NOMO-1 treated with DMSO at 0.1 percent for 48 hours (cell line): Measurements from ENCODE around the gene ANAPC13.

Experiments used
- DNase-seq: peaks from one replicate; lab custom pipeline; 2025; ENCODE audit not compliant: unreplicated experiment; lab: John Stamatoyannopoulos, UW

The ANAPC13 gene, protein sequence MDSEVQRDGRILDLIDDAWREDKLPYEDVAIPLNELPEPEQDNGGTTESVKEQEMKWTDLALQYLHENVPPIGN

GRCh38 chr3:134485718-134486576, at the start of gene ANAPC13, which contains the start of gene CEP63:
Gene ANAPC13, minus strand, starts transcription at chr3:134485985. Its CDS starts 3,081 bp downstream, at chr3:134482904.
Gene CEP63, plus strand, starts transcription at chr3:134486057. Its CDS starts 9,264 bp downstream, at chr3:134495321.
- peak; percentile 99 for DNase-seq

GRCh38 chr3:134535186-134535970, 49.6 kb upstream of the ANAPC13 start:
- DNase-seq, result peak; percentile 85

- DNase-seq, result no peak
Observed at GRCh38 chr3:134533493-134533892, 47.7 kb upstream of the ANAPC13 start.

GRCh38 chr3:134527538-134528186, 41.9 kb upstream of the ANAPC13 start:
- DNase-seq, result no peak

DNA sequence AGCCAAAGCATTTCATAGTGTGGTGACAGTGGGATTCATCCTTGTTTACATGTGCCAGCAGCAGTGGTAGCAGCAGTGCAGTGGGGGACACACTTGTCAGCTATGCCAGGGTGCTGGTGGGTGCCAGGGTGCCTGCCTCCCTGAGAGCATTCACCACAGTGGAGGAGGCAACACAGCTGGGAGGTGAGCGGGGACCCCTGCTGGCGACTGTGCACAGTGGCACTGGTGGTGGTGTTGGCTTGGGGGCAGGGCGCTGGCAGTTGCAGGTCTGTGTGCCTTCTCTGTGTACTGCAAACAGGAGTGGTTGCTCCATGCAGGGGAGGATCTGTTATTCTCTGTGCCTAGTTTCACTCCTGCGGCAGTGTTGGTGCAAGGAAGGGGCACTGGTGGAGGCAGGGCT, 41.3 kb upstream of the ANAPC13 start:
- peak; percentile 2 for DNase-seq

DNA sequence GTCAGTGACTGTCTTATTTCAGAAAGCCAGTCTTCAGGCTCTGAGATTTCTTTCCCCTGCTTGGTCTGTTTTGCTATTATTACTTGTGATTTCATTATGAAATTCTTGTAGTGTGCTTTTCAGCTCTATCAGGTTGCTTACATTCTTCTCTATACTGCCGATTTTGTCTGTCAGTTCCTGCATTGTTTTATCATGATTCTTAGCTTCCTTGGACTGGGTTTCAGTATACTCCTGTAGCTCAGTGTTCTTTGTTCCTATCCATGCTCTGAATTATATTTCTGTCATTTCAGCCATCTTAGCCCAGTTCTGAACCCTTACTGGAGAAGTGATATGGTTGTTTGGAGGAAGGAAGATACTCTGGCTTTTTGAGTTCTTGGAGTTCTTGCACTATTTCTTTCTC, 40.5 kb upstream of the ANAPC13 start:
- no peak for DNase-seq

GRCh38 chr3:134525293-134525692, 39.5 kb upstream of the ANAPC13 start:
- no peak for DNase-seq

DNA sequence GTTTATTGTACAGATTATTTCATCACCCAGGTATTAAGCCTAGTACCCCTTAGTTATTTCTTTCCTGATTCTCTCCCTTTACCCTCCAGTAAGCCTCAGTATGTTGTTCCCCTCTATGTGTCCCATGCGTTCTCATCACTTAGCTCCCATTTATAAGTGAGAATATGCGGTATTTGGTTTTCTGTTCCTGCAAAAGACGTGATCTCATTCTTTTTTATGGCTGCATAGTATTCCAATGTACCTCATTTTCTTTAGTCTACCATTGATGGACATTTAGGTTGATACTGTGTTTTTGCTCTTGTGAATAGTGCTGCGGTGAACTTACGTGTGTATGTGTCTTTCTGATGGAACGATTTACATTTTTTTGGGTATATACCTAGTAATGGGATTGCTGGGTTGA, 36.8 kb upstream of the ANAPC13 start:
- DNase-seq, result no peak

GRCh38 chr3:134517791-134518190, 32.0 kb upstream of the ANAPC13 start:
- DNase-seq, result peak; percentile 22

- DNase-seq, result no peak
Observed at GRCh38 chr3:134516905-134517304, 31.1 kb upstream of the ANAPC13 start.

DNA sequence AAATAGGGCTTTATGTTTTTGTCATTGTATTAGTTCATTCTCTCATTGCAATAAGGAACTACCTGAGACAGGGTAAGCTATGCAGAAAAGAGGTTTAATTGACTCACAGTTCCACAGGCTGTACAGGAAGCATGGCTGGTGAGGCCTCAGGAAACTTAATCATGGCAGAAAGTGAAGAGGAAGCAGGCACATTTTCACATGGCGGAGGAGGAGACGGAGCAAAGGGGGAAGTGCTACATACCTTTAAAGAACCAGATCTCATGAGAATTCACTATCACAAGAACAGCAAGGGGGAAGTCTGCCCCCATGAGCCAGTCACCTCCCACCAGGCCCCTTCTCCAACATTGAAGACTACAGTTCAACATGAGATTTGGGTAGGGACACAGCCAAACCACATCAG, 25.7 kb upstream of the ANAPC13 start:
- DNase-seq, result no peak

DNA sequence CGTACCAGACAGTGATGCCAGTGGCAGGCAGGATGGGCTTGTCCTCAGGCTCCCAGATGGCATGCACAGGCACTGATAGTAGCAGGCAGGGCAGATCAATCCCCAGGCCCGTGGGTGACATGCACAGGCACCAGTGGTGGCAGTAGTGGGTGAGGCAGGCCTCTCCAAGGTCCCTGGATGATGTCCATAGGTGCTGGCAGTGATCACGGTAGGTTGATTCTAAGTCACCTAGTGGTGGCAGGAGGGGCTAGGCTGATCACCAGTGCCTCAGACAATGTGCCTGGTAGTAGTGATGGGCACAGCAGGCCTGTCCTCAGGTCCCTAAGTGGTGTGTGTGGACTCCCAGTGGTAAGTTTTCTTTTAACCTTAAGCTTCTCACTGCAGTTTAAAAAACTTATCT, 19.7 kb upstream of the ANAPC13 start:
- DNase-seq, result no peak

DNA sequence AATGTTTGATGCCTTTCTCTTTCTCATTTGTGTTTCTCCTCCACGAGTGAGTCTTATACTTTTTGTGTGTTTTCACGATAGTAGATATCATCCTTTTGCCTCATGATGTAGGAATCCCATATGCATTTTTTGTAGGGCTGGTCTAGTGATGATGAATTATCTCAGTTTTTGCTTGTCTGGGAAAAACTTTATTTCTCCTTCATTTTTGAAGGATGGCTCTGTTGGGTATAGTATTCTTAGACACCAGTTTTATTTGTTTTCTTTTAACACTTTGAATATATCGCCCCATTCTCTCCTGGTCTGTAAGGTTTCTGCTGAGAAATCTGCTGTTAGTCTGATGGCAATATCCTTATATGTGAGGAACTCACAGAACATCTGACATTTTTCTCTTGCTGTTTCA, 18.3 kb upstream of the ANAPC13 start:
- DNase-seq, result no peak

DNA sequence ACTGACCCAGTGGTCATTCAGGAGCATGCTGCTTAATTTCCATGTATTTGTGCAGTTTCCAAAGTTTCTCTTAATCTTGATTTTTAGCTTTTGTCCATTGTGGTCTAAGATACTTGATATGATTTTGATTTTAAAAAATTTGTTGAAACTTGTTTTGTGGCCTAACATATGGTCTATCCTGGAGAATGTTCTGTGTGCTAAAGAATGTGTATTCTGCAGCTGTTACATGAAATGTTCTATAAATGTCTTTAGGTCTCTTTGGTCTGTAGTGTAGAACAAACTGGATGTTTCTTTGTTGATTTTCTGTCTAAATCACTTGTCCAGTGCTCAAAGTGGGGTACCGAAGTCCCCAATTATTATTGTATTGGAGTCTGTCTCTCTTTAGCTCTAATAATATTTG, 17.5 kb upstream of the ANAPC13 start:
- no peak for DNase-seq

- DNase-seq, result no peak
Observed at GRCh38 chr3:134496471-134497071, 10.8 kb upstream of the ANAPC13 start.

- DNase-seq, result no peak
Observed at GRCh38 chr3:134495980-134496379, 10.2 kb upstream of the ANAPC13 start.

DNA sequence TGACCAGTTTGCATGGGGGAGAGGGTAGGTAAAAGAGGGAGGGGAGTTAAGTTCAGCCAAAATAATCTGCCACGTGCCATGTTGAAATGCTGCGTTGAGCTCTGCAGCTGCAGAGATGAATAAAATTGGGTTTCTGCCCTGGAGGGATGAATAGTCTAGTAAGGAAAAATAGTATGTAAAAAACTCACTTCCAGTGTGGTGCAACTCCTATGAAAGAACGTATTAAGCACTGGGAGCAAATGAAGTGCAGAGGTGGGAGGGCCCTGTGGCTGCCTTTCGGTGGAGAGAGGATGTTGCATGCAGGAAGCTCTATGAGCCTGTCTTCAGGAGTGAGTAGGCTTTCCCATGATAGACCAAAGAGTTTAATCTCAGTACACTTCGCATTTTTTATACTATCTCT, 8.7 kb upstream of the ANAPC13 start:
- DNase-seq, result no peak

GRCh38 chr3:134487406-134487805, 1.6 kb upstream of the ANAPC13 start:
- peak; percentile 97 for DNase-seq

- peak; percentile 44 for DNase-seq
Observed at GRCh38 chr3:134486577-134487041, 824 bp upstream of the ANAPC13 start.

- peak; percentile 56 for DNase-seq
Observed at GRCh38 chr3:134485075-134485717, 589 bp downstream of the ANAPC13 start.
